Measurements from ENCODE around the gene ULK1. TPM values are rescaled to one million over a fixed set of nuclear protein-coding genes. Genes with fewer than 3 reads are reported as not detected.

The ULK1 gene
- polyA plus RNA-seq, 3 donors, result 1.0 to 75.1 (median 1.3) TPM

DNA sequence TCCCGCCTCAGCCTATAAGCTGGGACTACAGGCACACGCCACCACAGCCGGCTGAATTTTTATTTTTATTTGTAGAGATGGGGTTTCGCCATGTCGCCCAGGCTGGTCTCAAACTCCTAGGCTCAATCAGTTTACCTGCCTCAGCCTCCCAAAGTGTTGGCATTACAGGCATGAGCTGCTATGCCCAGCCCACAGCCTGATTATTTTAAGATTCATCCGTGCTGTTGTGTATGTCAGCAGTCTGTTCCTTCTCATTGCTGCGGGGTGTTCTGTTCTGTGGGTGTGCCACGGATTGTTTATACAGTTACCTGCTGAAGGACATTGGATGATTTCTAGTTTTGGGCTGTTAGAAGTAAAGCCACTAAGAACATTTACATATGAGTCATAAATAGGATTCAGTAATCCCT is 45.7 kb downstream of the ULK1 start:
- Histone ChIP-seq H3K4me3 (replicated peaks in 1 of 3; ENCODE audit: low read depth in 2 of 3, low read length in 3 of 3) (no peak overlapping the region), H3K79me2 (ENCODE audit: insufficient read depth, low read length) (no peaks in the 10 kb centered on the region), H3K36me3 (replicated peaks in 1 of 2; ENCODE audit: control insufficient read depth in 1 of 2, insufficient read depth in 2 of 2, low read length in 2 of 2) (peaks cover 47 to 85% of the 10 kb centered on the region in 2 donors), H3K4me2 (replicated peaks; ENCODE audit: extremely low read depth, low read length, poor library complexity, severe bottlenecking) (no peak overlapping the region), H3K27ac (ENCODE audit: low read depth in 1 of 2, low read length in 2 of 2) (no peak overlapping the region), H3K9me3 (replicated peaks in 1 of 2; ENCODE audit: control insufficient read depth in 1 of 2, insufficient read depth in 1 of 2, low read length in 2 of 2) (no peaks in the 10 kb centered on the region), H4K20me1 (ENCODE audit: insufficient read depth, low read length) (no peaks in the 10 kb centered on the region), H3K9ac (ENCODE audit: insufficient read depth, low read length, poor library complexity, severe bottlenecking) (no peak overlapping the region), H3K4me1 (ENCODE audit: control insufficient read depth in 1 of 2, insufficient read depth in 2 of 2, low read length in 2 of 2) (no peaks in the 10 kb centered on the region), H2AFZ (ENCODE audit: insufficient read depth, low read depth, low read length, poor library complexity, severe bottlenecking) (no peak overlapping the region), H3K27me3 (ENCODE audit: control insufficient read depth in 2 of 2, insufficient read depth in 2 of 2, low read length in 2 of 2) (no peaks in the 10 kb centered on the region)
- peaks cover 55 to 96% of the 10 kb centered on the region in 2 donors for H3K36me3 Mint-ChIP-seq
- DNase-seq, result no peak
- no peaks in the 10 kb centered on the region for H3K4me1 Mint-ChIP-seq
- peak overlapping the region in 1 of 7 donors; percentile 74 for H3K27ac Mint-ChIP-seq
- H3K4me3 Mint-ChIP-seq, result no peak overlapping the region
- intact Hi-C loops (cut with micrococcal nuclease), result no loop called here
- WGBS (ENCODE audit: insufficient coverage), result 92% methylated on average over 2 of the region's 8 CpGs
- H3K27me3 Mint-ChIP-seq (ENCODE audit: low read depth in 3 of 3), result peaks cover 0 to 2% (median 0%) of the 10 kb centered on the region in 3 donors
- TF ChIP-seq, protein P1, sequence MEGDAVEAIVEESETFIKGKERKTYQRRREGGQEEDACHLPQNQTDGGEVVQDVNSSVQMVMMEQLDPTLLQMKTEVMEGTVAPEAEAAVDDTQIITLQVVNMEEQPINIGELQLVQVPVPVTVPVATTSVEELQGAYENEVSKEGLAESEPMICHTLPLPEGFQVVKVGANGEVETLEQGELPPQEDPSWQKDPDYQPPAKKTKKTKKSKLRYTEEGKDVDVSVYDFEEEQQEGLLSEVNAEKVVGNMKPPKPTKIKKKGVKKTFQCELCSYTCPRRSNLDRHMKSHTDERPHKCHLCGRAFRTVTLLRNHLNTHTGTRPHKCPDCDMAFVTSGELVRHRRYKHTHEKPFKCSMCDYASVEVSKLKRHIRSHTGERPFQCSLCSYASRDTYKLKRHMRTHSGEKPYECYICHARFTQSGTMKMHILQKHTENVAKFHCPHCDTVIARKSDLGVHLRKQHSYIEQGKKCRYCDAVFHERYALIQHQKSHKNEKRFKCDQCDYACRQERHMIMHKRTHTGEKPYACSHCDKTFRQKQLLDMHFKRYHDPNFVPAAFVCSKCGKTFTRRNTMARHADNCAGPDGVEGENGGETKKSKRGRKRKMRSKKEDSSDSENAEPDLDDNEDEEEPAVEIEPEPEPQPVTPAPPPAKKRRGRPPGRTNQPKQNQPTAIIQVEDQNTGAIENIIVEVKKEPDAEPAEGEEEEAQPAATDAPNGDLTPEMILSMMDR (IDR thresholded peaks at IDR 0.05), result no peak
- peaks cover 0 to 2% (median 0%) of the 10 kb centered on the region in 7 donors for H3K9me3 Mint-ChIP-seq

DNA sequence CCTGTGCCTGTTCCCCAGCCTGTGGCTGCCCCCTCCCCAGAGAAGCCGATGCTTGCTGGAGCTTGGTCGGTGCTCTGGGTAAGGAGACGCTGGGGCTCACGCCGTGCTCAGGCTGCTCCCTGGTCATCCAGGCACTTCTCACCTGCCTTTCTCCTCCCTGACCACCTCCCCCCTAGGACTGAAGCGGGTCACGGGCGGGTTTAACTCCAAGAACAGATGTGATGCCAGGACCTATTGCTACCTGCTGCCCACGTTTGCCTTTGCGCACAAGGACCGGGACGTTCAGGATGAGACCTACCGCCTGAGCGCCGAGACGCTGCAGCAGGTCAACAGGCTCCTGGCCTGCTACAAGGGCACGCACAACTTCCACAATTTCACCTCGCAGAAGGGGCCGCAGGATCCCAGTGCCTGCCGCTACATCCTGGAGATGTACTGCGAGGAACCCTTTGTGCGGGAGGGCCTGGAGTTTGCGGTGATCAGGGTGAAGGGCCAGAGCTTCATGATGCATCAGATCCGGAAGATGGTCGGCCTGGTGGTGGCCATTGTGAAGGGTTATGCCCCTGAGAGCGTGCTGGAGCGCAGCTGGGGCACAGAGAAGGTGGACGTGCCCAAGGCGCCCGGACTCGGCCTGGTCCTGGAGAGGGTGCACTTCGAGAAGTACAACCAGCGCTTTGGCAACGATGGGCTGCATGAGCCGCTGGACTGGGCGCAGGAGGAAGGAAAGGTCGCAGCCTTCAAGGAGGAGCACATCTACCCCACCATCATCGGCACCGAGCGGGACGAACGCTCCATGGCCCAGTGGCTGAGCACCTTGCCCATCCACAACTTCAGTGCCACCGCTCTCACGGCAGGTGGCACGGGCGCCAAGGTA is 46.9 kb downstream of the ULK1 start:
- Histone ChIP-seq H3K27me3 (ENCODE audit: control insufficient read depth in 2 of 2, insufficient read depth in 2 of 2, low read length in 2 of 2) (no peaks in the 10 kb centered on the region), H3K4me3 (replicated peaks in 1 of 3; ENCODE audit: low read depth in 2 of 3, low read length in 3 of 3) (no peak overlapping the region), H3K4me1 (ENCODE audit: control insufficient read depth in 1 of 2, insufficient read depth in 2 of 2, low read length in 2 of 2) (no peaks in the 10 kb centered on the region), H3K36me3 (replicated peaks in 1 of 2; ENCODE audit: control insufficient read depth in 1 of 2, insufficient read depth in 2 of 2, low read length in 2 of 2) (peaks cover 38 to 73% of the 10 kb centered on the region in 2 donors), H2AFZ (ENCODE audit: insufficient read depth, low read depth, low read length, poor library complexity, severe bottlenecking) (no peak overlapping the region), H4K20me1 (ENCODE audit: insufficient read depth, low read length) (no peaks in the 10 kb centered on the region), H3K79me2 (ENCODE audit: insufficient read depth, low read length) (no peaks in the 10 kb centered on the region), H3K9ac (ENCODE audit: insufficient read depth, low read length, poor library complexity, severe bottlenecking) (no peak overlapping the region), H3K9me3 (replicated peaks in 1 of 2; ENCODE audit: control insufficient read depth in 1 of 2, insufficient read depth in 1 of 2, low read length in 2 of 2) (no peaks in the 10 kb centered on the region), H3K27ac (ENCODE audit: low read depth in 1 of 2, low read length in 2 of 2) (no peak overlapping the region), H3K4me2 (replicated peaks; ENCODE audit: extremely low read depth, low read length, poor library complexity, severe bottlenecking) (no peak overlapping the region)
- intact Hi-C loops (cut with micrococcal nuclease), result no loop called here
- H3K9me3 Mint-ChIP-seq, result peaks cover 0 to 2% (median 0%) of the 10 kb centered on the region in 7 donors
- H3K4me1 Mint-ChIP-seq, result no peaks in the 10 kb centered on the region
- H3K36me3 Mint-ChIP-seq, result peaks cover 52 to 86% of the 10 kb centered on the region in 2 donors
- peaks cover 0 to 2% (median 0%) of the 10 kb centered on the region in 3 donors for H3K27me3 Mint-ChIP-seq (ENCODE audit: low read depth in 3 of 3)
- whole genome bisulfite sequencing (ENCODE audit: insufficient coverage), result 96% methylated on average over 42 of the region's 46 CpGs
- TF ChIP-seq, protein P1 (IDR thresholded peaks at IDR 0.05), result no peak
- DNase-seq, result no peak
- H3K27ac Mint-ChIP-seq, result peak overlapping the region in 1 of 7 donors; percentile 50
- no peak overlapping the region for H3K4me3 Mint-ChIP-seq

Measured in CD14-positive monocyte (primary cell).